HFF-Myc (cell line): ENCODE results near the gene DGCR6.
"Not testable (repeated sequence)": the region's sequence is repeated elsewhere in the genome, so short reads cannot be mapped to it uniquely, and the experiment has no call there.

Experiments used
- DNase-seq: peaks from one replicate; pipeline ENCODE4 v3.0.0-alpha.2; 2011; ENCODE audit warnings: low read depth; ENCODE audit errors: extremely low read depth
- H3K4me3 ChIP-seq: replicated peaks from 2 replicates; pipeline ENCODE4 v1.5.1; 2011; ENCODE audit warnings: low read depth, mild to moderate bottlenecking, control low read depth, low read length
- CTCF ChIP-seq: IDR thresholded peaks from 2 replicates; pipeline ENCODE4 v1.5.1; 2012; ENCODE audit warnings: mild to moderate bottlenecking, low read depth, low read length, control low read depth; ENCODE audit errors: missing control alignments

The DGCR6 gene

GRCh38 chr22:18909556-18909955 is 3.4 kb downstream of the DGCR6 start:
- no peak overlapping the region for H3K4me3 ChIP-seq
- no peak for TF ChIP-seq CTCF
- no peak for DNase-seq

DNA sequence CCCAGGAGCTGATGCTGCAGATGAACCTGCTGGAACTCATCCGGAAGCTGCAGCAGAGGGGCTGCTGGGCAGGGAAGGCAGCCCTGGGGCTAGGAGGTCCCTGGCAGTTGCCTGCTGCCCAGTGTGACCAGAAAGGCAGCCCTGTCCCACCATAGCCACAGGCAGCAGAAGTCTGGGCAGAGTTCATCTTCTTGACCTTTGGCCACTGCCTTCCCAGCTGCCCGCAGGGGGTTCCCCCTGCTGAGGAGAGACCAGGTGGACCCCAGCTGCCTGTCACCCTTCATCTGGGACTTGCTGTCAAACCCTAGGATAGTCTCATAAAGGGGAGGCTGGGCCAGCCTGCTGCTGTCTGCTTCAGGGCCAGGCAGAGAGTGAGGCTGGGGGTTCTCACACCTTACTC is 5.4 kb downstream of the DGCR6 start:
- H3K4me3 ChIP-seq, DNase-seq: not testable (repeated sequence)

DNA sequence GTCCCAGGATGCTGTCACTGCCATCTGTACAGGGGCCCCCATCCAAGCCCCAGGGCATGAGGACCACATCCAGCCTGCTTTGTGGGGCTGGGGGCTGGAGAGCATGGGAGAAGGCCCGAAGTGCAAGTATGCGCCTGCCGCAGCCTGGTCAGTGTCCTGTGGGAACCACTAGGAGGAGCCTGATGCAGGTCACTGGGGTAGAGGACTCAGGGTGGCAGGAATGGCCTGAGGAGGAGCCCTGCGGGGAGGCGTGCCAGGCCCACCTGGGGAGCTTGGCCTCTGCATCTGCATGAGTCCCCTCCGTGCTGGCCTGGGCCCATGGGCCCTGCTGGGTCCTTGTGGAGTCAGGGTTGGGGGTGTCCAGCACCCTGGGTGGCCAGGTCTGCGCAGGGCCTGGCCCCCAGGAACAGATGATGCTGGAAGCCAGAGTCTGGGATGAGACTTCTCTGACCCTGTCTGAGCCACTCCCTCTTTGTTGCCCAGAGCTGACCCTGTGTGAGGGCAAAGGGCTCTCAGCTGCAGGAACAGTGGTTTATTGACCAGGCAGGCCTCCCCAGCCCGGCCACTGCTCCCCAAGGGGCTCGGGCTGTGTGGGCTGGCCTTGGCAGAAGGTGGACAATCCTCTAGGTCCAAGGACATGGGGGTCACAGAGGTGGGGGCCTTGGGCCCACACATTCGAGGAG is 6.3 kb downstream of the DGCR6 start:
- not testable (repeated sequence) for H3K4me3 ChIP-seq, DNase-seq

DNA sequence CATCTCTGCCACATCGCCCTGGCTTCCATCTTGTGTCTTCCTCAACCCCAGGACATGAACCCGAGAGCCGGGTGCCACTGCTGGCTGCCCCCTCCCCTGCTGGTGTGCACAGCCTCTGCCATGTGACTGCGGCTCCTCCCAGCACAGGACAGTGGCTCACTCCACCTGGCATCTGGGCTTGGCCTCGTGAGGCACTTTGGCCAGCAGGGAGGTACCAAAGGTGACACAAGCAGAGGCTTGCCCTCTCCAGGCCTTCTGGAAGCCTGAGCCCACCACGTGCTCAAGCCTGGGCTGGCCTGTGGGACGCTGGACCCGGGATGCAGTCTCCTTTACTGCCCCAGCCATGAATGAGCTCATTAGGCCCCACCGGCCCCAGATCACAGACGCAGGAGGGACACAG is 8.4 kb downstream of the DGCR6 start:
- not testable (repeated sequence) for H3K4me3 ChIP-seq, DNase-seq

DNA sequence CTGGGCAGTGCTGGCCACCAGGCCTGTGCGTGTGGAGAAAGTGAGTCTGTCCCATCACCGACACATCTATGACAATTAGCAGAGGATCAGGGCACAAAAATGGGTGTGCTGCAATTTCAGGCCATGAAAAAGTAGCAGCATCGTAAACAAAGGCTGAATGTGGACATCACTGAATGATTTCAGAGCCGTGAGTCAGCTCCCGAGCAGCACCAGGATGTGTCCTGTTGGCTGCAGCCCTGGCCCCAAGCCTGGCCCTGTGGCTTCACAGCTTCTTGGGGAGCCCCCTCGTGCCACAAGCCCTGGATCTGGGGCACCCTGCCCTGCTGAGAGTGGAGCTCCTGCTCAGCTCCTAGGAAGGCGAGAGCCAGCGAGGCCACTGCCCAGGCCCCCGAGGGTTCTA is 9.4 kb downstream of the DGCR6 start:
- not testable (repeated sequence) for DNase-seq, H3K4me3 ChIP-seq

DNA sequence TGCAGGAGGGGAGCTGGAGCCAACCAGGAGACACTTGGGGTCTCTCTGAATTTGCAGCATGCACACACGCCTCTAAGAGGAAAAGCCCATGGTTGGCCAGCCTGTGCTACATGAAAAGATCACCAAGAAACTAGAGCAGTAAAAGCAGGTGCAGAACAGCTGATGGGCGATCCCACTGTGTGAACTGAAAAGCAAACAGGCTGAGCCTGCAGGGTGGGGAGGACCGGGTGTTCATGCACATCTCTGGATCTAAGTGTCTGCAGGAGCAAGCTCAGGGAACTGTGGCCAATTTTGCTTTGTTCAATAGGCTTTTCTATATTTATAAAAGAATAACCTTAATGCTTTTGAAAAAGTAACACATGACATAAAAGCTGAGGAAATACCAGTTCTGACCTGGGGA is 11.7 kb downstream of the DGCR6 start:
- not testable (repeated sequence) for H3K4me3 ChIP-seq, DNase-seq

- not testable (repeated sequence) for DNase-seq, H3K4me3 ChIP-seq
These were observed 14.3 kb downstream of the DGCR6 start for GRCh38 chr22:18920257-18920902.

GRCh38 chr22:18925368-18926064 is 19.4 kb downstream of the DGCR6 start:
- no peak for TF ChIP-seq CTCF
- H3K4me3 ChIP-seq: no peak overlapping the region
- DNase-seq: no peak

DNA sequence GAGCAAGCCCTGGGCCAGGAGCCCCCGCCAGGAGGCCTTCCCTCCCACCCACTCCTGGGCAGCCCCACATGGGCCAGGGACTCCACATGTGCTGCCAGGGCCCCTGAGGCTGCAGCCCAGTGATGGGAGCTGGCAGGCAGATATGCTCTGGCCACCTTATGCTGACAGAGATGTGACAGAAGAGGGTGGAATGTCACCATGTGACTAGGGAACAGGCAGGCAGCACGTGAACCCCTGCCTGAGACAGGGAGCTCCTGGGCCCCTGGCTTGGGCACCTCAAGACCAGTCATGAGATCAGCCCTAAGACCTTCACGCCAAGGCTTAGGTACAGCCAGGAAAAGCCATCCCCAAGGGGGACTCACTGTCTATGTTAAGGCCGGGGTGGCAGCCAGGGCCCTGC is 20.9 kb downstream of the DGCR6 start:
- no peak for DNase-seq
- no peak overlapping the region for H3K4me3 ChIP-seq
- no peak for TF ChIP-seq CTCF

DNA sequence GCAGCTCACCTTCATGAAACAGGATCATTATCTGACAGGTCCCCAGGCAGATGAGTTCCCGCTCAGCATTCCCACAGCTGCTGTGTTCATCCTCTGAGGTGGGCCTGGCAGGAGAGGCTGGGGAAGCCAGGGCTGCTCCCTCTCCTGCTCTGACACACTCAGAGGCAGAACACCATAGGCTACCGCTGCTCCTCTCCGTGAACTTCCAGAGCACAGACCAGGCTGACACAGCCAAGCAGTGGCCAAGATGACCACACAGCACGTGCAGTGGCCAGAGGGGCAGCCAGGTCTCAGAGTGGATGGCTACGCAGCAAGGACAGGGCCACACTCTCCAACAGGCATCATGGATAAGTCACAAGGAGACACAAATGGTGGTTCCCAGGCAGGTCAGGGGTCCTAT is 21.5 kb downstream of the DGCR6 start:
- no peak for DNase-seq
- TF ChIP-seq CTCF: no peak
- no peak overlapping the region for H3K4me3 ChIP-seq
